ENCODE results near the gene OTUB1. TPM values are rescaled to one million over a fixed set of nuclear protein-coding genes. Genes with fewer than 3 reads are reported as not detected.

OTUB1 gene
- total and polyA plus RNA-seq, 2 of the 4 experiments (the other 2 are of a cell fraction): 69.0 to 168 TPM

DNA sequence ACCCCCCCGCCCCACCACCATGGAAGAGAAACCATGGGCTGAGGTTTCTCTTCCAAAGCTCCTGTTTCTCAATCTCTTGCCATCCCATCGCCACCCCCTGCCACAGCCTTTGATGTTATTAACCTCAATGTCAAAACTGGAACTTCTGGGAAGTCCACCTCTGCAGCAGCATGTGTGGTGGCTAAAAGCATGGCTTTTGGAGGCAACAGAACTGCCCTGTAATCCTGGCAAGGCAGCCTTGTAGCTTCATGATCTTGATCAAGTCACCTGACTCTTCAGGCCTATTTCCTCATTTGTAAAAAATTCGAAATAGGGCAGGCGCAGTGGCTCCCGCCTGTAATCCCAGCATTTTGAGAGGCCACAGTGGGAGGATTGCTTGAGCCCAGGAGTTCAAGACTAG lies 15.3 kb upstream of the OTUB1 start:
- TF ChIP-seq CEBPB (IDR thresholded peaks at IDR 0.05; ENCODE audit: low read depth, low read length) (no peak), FOS (IDR thresholded peaks at IDR 0.05; ENCODE audit: low read depth, low read length) (no peak), SMC3 (IDR thresholded peaks at IDR 0.05; ENCODE audit: low read depth, low read length) (no peak), BHLHE40 (IDR thresholded peaks at IDR 0.05; ENCODE audit: low read depth, low read length) (no peak), RFX5 (IDR thresholded peaks at IDR 0.05; ENCODE audit: low read depth, low read length) (no peak), CTCF (conservative IDR thresholded peaks at IDR 0.05; ENCODE audit: low read depth, low read length) (no peak), MAFK (IDR thresholded peaks at IDR 0.05; ENCODE audit: low read depth, low read length) (no peak), POLR2A (IDR thresholded peaks at IDR 0.05; ENCODE audit: low read depth, low read length) (no peak), NFE2L2 (IDR thresholded peaks at IDR 0.05; ENCODE audit: low read depth, low read length) (no peak), MXI1 (IDR thresholded peaks at IDR 0.05; ENCODE audit: borderline replicate concordance, low read depth, low read length) (no peak), RAD21 (IDR thresholded peaks at IDR 0.05; ENCODE audit: low read length) (no peak), MAZ (IDR thresholded peaks at IDR 0.05; ENCODE audit: borderline replicate concordance, low read depth, low read length) (no peak), RCOR1 (IDR thresholded peaks at IDR 0.05; ENCODE audit: insufficient replicate concordance, low read length) (no peak), CHD1 (IDR thresholded peaks at IDR 0.05; ENCODE audit: low read depth, low read length) (no peak), USF2 (IDR thresholded peaks at IDR 0.05; ENCODE audit: low read depth, low read length) (no peak)
- TF ChIP-seq, protein P1, sequence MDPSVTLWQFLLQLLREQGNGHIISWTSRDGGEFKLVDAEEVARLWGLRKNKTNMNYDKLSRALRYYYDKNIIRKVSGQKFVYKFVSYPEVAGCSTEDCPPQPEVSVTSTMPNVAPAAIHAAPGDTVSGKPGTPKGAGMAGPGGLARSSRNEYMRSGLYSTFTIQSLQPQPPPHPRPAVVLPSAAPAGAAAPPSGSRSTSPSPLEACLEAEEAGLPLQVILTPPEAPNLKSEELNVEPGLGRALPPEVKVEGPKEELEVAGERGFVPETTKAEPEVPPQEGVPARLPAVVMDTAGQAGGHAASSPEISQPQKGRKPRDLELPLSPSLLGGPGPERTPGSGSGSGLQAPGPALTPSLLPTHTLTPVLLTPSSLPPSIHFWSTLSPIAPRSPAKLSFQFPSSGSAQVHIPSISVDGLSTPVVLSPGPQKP (IDR thresholded peaks at IDR 0.05; ENCODE audit: borderline replicate concordance, low read depth, low read length): no peak
- Histone ChIP-seq H3K4me1 (ENCODE audit: control insufficient read depth, insufficient read depth, low read length) (peaks cover 2% of the 10 kb centered on the region), H3K4me2 (ENCODE audit: low read depth, low read length) (no peak overlapping the region), H4K91ac (ENCODE audit: insufficient read depth, low read depth, low read length) (no peak overlapping the region), H3K9ac (ENCODE audit: low read depth, low read length) (no peak overlapping the region), H3K27ac (ENCODE audit: insufficient read depth, low read length) (no peak overlapping the region), H3K56ac (ENCODE audit: extremely low read depth, insufficient read depth, low read length) (no peak overlapping the region), H2BK120ac (ENCODE audit: low read depth, low read length) (no peak overlapping the region), H3K36me3 (ENCODE audit: control insufficient read depth, insufficient read depth, low read length) (no peaks in the 10 kb centered on the region), H2BK5ac (ENCODE audit: low read depth, low read length, poor library complexity, severe bottlenecking) (no peak overlapping the region), H3K9me1 (ENCODE audit: insufficient read depth, low read length) (peaks cover 2% of the 10 kb centered on the region; the same call in 1 of the 2 replicates), H2AK5ac (ENCODE audit: low read depth, low read length) (no peak overlapping the region), H2AFZ (replicated peaks; ENCODE audit: low read length, poor library complexity) (no peak overlapping the region), H3K18ac (ENCODE audit: low read depth, low read length) (no peak overlapping the region), H3K4ac (ENCODE audit: low read depth, low read length) (no peak overlapping the region), H2BK20ac (ENCODE audit: low read depth, low read length) (no peak overlapping the region), H3K4me3 (ENCODE audit: insufficient read depth, low read depth, low read length) (no peak overlapping the region), H3K79me1 (ENCODE audit: low read depth in 1 of 2, low read length in 2 of 2) (peaks cover 0 to 8% of the 10 kb centered on the region in 2 experiments; a peak in 3 of 4 replicates), H3K23ac (ENCODE audit: low read depth, low read length) (no peak overlapping the region), H4K8ac (ENCODE audit: low read depth in 2 of 2, low read length in 2 of 2) (no peak overlapping the region), H3K27me3 (ENCODE audit: control insufficient read depth, insufficient read depth, low read length) (no peaks in the 10 kb centered on the region), H3K14ac (replicated peaks; ENCODE audit: low read depth, low read length) (no peak overlapping the region), H2BK15ac (ENCODE audit: low read depth, low read length) (no peak overlapping the region), H3K9me3 (ENCODE audit: control insufficient read depth, insufficient read depth, low read length) (no peaks in the 10 kb centered on the region), H4K20me1 (ENCODE audit: insufficient read depth, low read length) (peaks cover 3% of the 10 kb centered on the region), H4K5ac (ENCODE audit: low read depth, low read length) (no peak overlapping the region), H2AK9ac (replicated peaks; ENCODE audit: low read depth, low read length, poor library complexity) (no peak overlapping the region)
- dilution Hi-C loops (cut with HindIII; ENCODE audit: low sequenced_read_pairs, unreplicated experiment): no loop called here
- ChIA-PET CTCF (no interaction called here), POLR2A (ENCODE audit: unreplicated experiment) (no interaction called here)
- no TSS peak for BruUV-seq (replicated peaks)
- DNase-seq: no peak
- WGBS, 2 experiments (ENCODE audit: extremely low coverage in 2 of 2, insufficient read length in 1 of 2): no CpG with 5 or more reads among the region's 5 CpGs
- in situ Hi-C loops (cut with MboI; ENCODE audit: low sequenced_read_pairs): no loop called here
- no peak for ATAC-seq (ENCODE audit: low read depth)
- intact Hi-C loops (cut with micrococcal nuclease): no loop called here
